IMR-90 (cell line): ENCODE measurements around the gene PRKAR1B. TPM values are rescaled to one million over a fixed set of nuclear protein-coding genes. Genes with fewer than 3 reads are reported as not detected.
A peak's percentile ranks its signal among the peaks of the same experiment; 100 is the strongest.

Experiments used
- ATAC-seq: fragments of 200-7000 bp; cut with Tn5 transposase; 2 replicates; pipeline ENCODE4 v1.9.1; 2020; ENCODE audit warnings: low read depth, mild to moderate bottlenecking, moderate library complexity
- Bru-seq: library from RNA; stranded (reverse); fragments of 400-500 nt; gene quantifications from one replicate; lab custom pipeline; 2021; lab: Mats Ljungman, UMichigan
- BruChase-seq, 2 experiments: library from RNA; stranded (reverse); fragments of 400-500 nt; gene quantifications; one replicate each; lab custom pipeline; 2021; lab: Mats Ljungman, UMichigan
- BruUV-seq: library from RNA; stranded (reverse); fragments of 400-500 nt; replicated peaks from 2 replicates; lab custom pipeline; 2021; lab: Mats Ljungman, UMichigan
- CTCF ChIA-PET: fragments of 300-600 bp; formaldehyde crosslinking; extraction: SDS; loops from one replicate; lab custom pipeline; 2021; ENCODE audit warnings: antibody characterized with exemption; lab: Yijun Ruan, JAX
- POLR2A ChIA-PET: fragments of 300-600 bp; sonication (Branson Sonifier 250); formaldehyde crosslinking; loops from one replicate; lab custom pipeline; 2022; ENCODE audit warnings: antibody characterized with exemption; ENCODE audit not compliant: unreplicated experiment; lab: Charles Lee
- DNase-seq: peaks from one replicate; pipeline ENCODE4 v3.0.0; 2013
- H2AFZ ChIP-seq: replicated peaks from 2 replicates; pipeline ENCODE3; 2013; ENCODE audit warnings: low read length, mild to moderate bottlenecking; ENCODE audit not compliant: poor library complexity
- H2AK5ac ChIP-seq: 2 replicates; pipeline ENCODE4 v1.6.1; 2013; ENCODE audit warnings: low read depth, low read length, inconsistent platforms
- H2AK9ac ChIP-seq: replicated peaks from 2 replicates; pipeline ENCODE3; 2013; ENCODE audit warnings: mild to moderate bottlenecking, low read depth, low read length, moderate library complexity; ENCODE audit not compliant: poor library complexity
- H2BK120ac ChIP-seq: 2 replicates; pipeline ENCODE4 v1.6.1; 2013; ENCODE audit warnings: low read depth, low read length, inconsistent platforms
- H2BK15ac ChIP-seq: 3 replicates; pipeline ENCODE4 v1.6.1; 2013; ENCODE audit warnings: low read depth, low read length, inconsistent platforms
- H2BK20ac ChIP-seq: 2 replicates; pipeline ENCODE4 v1.6.1; 2013; ENCODE audit warnings: low read depth, mild to moderate bottlenecking, inconsistent platforms, low read length, moderate library complexity
- H2BK5ac ChIP-seq: 2 replicates; pipeline ENCODE4 v1.6.1; 2013; ENCODE audit warnings: mild to moderate bottlenecking, low read depth, low read length, inconsistent platforms; ENCODE audit not compliant: poor library complexity, severe bottlenecking
- H3K14ac ChIP-seq: replicated peaks from 2 replicates; pipeline ENCODE4 v1.6.1; 2013; ENCODE audit warnings: low read depth, low read length, inconsistent platforms
- H3K18ac ChIP-seq: 2 replicates; pipeline ENCODE4 v1.6.1; 2013; ENCODE audit warnings: low read depth, low read length, control low read depth
- H3K23ac ChIP-seq: 2 replicates; pipeline ENCODE4 v1.6.1; 2013; ENCODE audit warnings: low read depth, low read length, inconsistent platforms
- H3K27ac ChIP-seq: 2 replicates; pipeline ENCODE4 v1.5.1; 2013; ENCODE audit warnings: mild to moderate bottlenecking, control low read depth, low read length; ENCODE audit not compliant: insufficient read depth
- H3K27me3 ChIP-seq: 2 replicates; pipeline ENCODE4 v1.6.1; 2013; ENCODE audit warnings: low read length; ENCODE audit not compliant: control insufficient read depth, insufficient read depth
- H3K36me3 ChIP-seq: 2 replicates; pipeline ENCODE4 v1.6.1; 2013; ENCODE audit warnings: low read length, mixed read lengths; ENCODE audit not compliant: control insufficient read depth, insufficient read depth
- H3K4ac ChIP-seq: 2 replicates; pipeline ENCODE4 v1.6.1; 2013; ENCODE audit warnings: low read depth, low read length, inconsistent platforms
- H3K4me1 ChIP-seq: 2 replicates; pipeline ENCODE4 v1.6.1; 2013; ENCODE audit warnings: low read length, mixed read lengths; ENCODE audit not compliant: control insufficient read depth, insufficient read depth
- H3K4me2 ChIP-seq: 2 replicates; pipeline ENCODE4 v1.6.1; 2013; ENCODE audit warnings: low read depth, mild to moderate bottlenecking, control low read depth, low read length, moderate library complexity
- H3K4me3 ChIP-seq: 2 replicates; pipeline ENCODE4 v1.5.1; 2013; ENCODE audit warnings: low read depth, mild to moderate bottlenecking, control low read depth, low read length, moderate library complexity; ENCODE audit not compliant: insufficient read depth
- H3K56ac ChIP-seq: 2 replicates; pipeline ENCODE4 v1.6.1; 2013; ENCODE audit warnings: low read length, inconsistent platforms; ENCODE audit not compliant: insufficient read depth; ENCODE audit errors: extremely low read depth
- H3K79me1 ChIP-seq, 2 experiments: 2 replicates each; pipeline ENCODE4 v1.6.1; 2013; ENCODE audit warnings: low read length in 2 of 2, inconsistent platforms in 1 of 2, low read depth in 1 of 2
- H3K9ac ChIP-seq: 2 replicates; pipeline ENCODE4 v1.6.1; 2013; ENCODE audit warnings: low read depth, low read length, control low read depth
- H3K9me1 ChIP-seq: 2 replicates; pipeline ENCODE4 v1.6.1; 2013; ENCODE audit warnings: low read length, inconsistent platforms; ENCODE audit not compliant: insufficient read depth
- H3K9me3 ChIP-seq: 2 replicates; pipeline ENCODE4 v1.6.1; 2013; ENCODE audit warnings: low read length; ENCODE audit not compliant: control insufficient read depth, insufficient read depth
- H4K20me1 ChIP-seq: 2 replicates; pipeline ENCODE4 v1.6.1; 2013; ENCODE audit warnings: low read length, inconsistent platforms; ENCODE audit not compliant: insufficient read depth
- H4K5ac ChIP-seq: 2 replicates; pipeline ENCODE4 v1.6.1; 2013; ENCODE audit warnings: mild to moderate bottlenecking, low read depth, low read length, control low read depth
- H4K8ac ChIP-seq, 2 experiments: 2 replicates each; pipeline ENCODE4 v1.6.1; 2013; ENCODE audit warnings: low read depth in 2 of 2, low read length in 2 of 2, control low read depth in 1 of 2, inconsistent platforms in 1 of 2
- H4K91ac ChIP-seq: 2 replicates; pipeline ENCODE4 v1.6.1; 2013; ENCODE audit warnings: low read depth, low read length, inconsistent platforms; ENCODE audit not compliant: insufficient read depth
- CEBPB ChIP-seq: IDR thresholded peaks from 2 replicates; pipeline ENCODE4 v1.6.1; 2012; ENCODE audit warnings: low read depth, low read length, improper control_type of control experiment
- CHD1 ChIP-seq: IDR thresholded peaks from 2 replicates; pipeline ENCODE4 v1.6.1; 2012; ENCODE audit warnings: low read depth, low read length, improper control_type of control experiment
- MAFK ChIP-seq: IDR thresholded peaks from 2 replicates; pipeline ENCODE4 v1.6.1; 2012; ENCODE audit warnings: low read depth, low read length, improper control_type of control experiment
- MAZ ChIP-seq: IDR thresholded peaks from 2 replicates; pipeline ENCODE4 v1.6.1; 2012; ENCODE audit warnings: low read depth, mild to moderate bottlenecking, low read length, improper control_type of control experiment, moderate library complexity, borderline replicate concordance
- MXI1 ChIP-seq: IDR thresholded peaks from 2 replicates; pipeline ENCODE4 v1.6.1; 2012; ENCODE audit warnings: low read depth, mild to moderate bottlenecking, low read length, moderate library complexity, borderline replicate concordance
- NFE2L2 ChIP-seq: fragments of 150-350 bp; IDR thresholded peaks from 2 replicates; pipeline ENCODE4 v1.6.1; 2016; ENCODE audit warnings: low read depth, mild to moderate bottlenecking, low read length
- RCOR1 ChIP-seq: IDR thresholded peaks from 2 replicates; pipeline ENCODE4 v1.6.1; 2012; ENCODE audit warnings: mild to moderate bottlenecking, low read length, improper control_type of control experiment; ENCODE audit not compliant: insufficient replicate concordance
- SMC3 ChIP-seq: fragments of 150-350 bp; IDR thresholded peaks from 2 replicates; pipeline ENCODE4 v1.6.1; 2016; ENCODE audit warnings: low read depth, mild to moderate bottlenecking, antibody characterized with exemption, low read length, moderate library complexity
- WGBS, 2 experiments: methylation state at CpG; one replicate each; pipeline versions ENCODE4 v1.1.5 to v1.1.7; 2013; ENCODE audit warnings: missing lambda C conversion rate in 2 of 2; ENCODE audit not compliant: insufficient read length in 1 of 2; ENCODE audit errors: extremely low coverage in 2 of 2; 5-methylcytosine and 5-hydroxymethylcytosine counted together
- dilution Hi-C: fragments of 300-500 bp; cut with HindIII; formaldehyde crosslinking; loops from one replicate; pipeline ENCODE4 v1.14.3; 2018; ENCODE audit warnings: low sequenced_read_pairs; ENCODE audit not compliant: unreplicated experiment
- in situ Hi-C: fragments of 300-500 bp; cut with MboI; formaldehyde crosslinking; loops from 3 replicates; pipeline ENCODE4 v1.14.3; 2019; ENCODE audit warnings: low sequenced_read_pairs, inconsistent platforms, mixed read lengths
- intact Hi-C: fragments of 100-400 bp; cut with micrococcal nuclease; formaldehyde crosslinking; loops from 2 replicates; pipeline ENCODE4 v1.10.0; 2022
- long read RNA-seq: library from polyadenylated mRNA; unstranded; transcript quantifications from one replicate; pipeline ENCODE4 v2.0.0, GENCODE V29; 2021; ENCODE audit not compliant: unreplicated experiment
- polyA plus RNA-seq, 3 experiments: library from polyadenylated mRNA; depleted of rRNA; stranded (reverse); fragments of >200 nt; gene quantifications; 2 replicates each; pipeline ENCODE4 v1.2.3, GENCODE V29; 2012; ENCODE audit warnings: low replicate concordance in 1 of 3
- total RNA-seq: library from RNA; depleted of rRNA; stranded (reverse); fragments of >200 nt; gene quantifications from 2 replicates; pipeline ENCODE4 v1.2.3, GENCODE V29; 2012; rRNA removed
- TF ChIP-seq, protein P1 (sequence below): fragments of 150-350 bp; IDR thresholded peaks from 2 replicates; pipeline ENCODE4 v1.6.1; 2017; ENCODE audit warnings: mild to moderate bottlenecking, antibody characterized with exemption, low read length, low read depth

PRKAR1B gene
- total RNA-seq (14.7 and 15.2 TPM in 2 replicates), polyA plus RNA-seq (2012; rRNA removed) (19.8 and 20.2 TPM in 2 replicates), Bru-seq, nascent RNA (percentile 46 among the genes with signal in this experiment), BruChase-seq, experiment 1, labeled RNA remaining after a 6-hour chase (percentile 50 among the genes with signal in this experiment), BruChase-seq, experiment 2, labeled RNA remaining after a 2-hour chase (percentile 48 among the genes with signal in this experiment)
- polyA plus RNA-seq (2012; cell fraction: cytosol; rRNA removed): 12.5 and 20.6 TPM in 2 replicates
- polyA plus RNA-seq (2012; cell fraction: nucleus; rRNA removed; ENCODE audit: low replicate concordance): 21.9 and 29.1 TPM in 2 replicates
- long read RNA-seq, transcript PRKAR1B-211 (11 exons, 2,533 nt): major isoform, 11 of 24 reads
- long read RNA-seq, partial matches to known transcripts: 4 of 24 reads
- long read RNA-seq, other reads (novel, unspliced or antisense): 8 of 24 reads

DNA sequence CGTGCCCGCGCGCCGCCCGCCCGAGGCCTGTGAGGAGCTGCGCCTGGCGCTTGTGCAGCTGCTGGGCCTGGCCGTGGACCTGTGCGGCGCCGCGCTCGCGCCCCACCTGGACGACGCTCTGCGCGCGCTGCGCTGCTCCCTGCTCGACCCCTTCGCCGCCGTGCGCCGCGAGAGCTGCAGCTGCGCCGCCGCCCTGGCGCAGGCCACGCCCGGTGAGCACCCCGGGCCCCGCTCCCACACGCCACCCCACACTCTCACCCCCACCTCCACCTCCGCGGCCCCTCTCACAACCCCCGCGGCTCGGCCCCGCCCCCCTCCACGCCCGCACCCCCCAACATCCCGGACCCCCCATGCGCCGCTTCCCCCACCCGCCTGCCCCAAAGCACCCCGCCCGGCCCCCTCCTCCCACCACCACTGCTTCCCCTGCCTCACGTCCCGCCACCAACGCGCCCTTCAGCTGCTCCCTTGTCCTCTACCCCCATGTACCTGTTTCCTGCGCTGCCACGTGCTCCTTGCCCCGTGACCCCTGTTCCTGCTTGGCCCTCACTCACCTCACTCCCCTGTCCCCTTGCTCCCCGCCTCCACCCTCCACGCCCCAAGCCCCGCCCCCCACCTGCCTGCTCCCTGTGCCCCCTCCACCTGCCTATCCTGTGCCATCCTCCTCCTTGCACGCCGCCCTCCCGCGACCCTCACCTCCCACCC is at the start of gene PRKAR1B:
TSS of gene PRKAR1B (minus strand) at position 178 of the 702 bp plus-strand sequence. CDS start 15,776 bp downstream, outside the sequence.
- ChIA-PET POLR2A (no interaction called here), CTCF (no interaction called here)
- ATAC-seq: peak; percentile 59
- intact Hi-C loops (loop anchor here (5.0 kb wide), 2 partner anchors 210 to 395 kb away; partner anchors contain the start of gene PDGFA), dilution Hi-C loops (no loop called here), in situ Hi-C loops (no loop called here)
- H3K9me1 ChIP-seq: peaks cover 2% of the 10 kb centered on the region; the same call in 1 of the 2 replicates
- no peak within 1 kb of the TSS for H2BK15ac ChIP-seq
- peak within 1 kb of the TSS; percentile 80 to 97 for H4K8ac ChIP-seq
- H3K4me3 ChIP-seq: peak within 1 kb of the TSS; percentile 75
- no peaks in the 10 kb centered on the region for H3K9me3 ChIP-seq
- peaks cover 20 to 60% of the 10 kb centered on the region in 2 experiments for H3K79me1 ChIP-seq
- WGBS, 2 experiments: 1% methylated on average over 18 of the region's 66 CpGs; no CpG with 5 or more reads in 1 of the 2 experiments
- peak within 1 kb of the TSS; percentile 91 for H3K4ac ChIP-seq
- no TSS peak for BruUV-seq
- peaks cover 17% of the 10 kb centered on the region for H3K4me1 ChIP-seq
- TF ChIP-seq MAZ (no peak), MAFK (no peak), RCOR1 (no peak), CEBPB (no peak), SMC3 (no peak), MXI1 (no peak), NFE2L2 (no peak), CHD1 (no peak)
- TF ChIP-seq, protein P1, sequence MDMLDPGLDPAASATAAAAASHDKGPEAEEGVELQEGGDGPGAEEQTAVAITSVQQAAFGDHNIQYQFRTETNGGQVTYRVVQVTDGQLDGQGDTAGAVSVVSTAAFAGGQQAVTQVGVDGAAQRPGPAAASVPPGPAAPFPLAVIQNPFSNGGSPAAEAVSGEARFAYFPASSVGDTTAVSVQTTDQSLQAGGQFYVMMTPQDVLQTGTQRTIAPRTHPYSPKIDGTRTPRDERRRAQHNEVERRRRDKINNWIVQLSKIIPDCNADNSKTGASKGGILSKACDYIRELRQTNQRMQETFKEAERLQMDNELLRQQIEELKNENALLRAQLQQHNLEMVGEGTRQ: no peak
- peaks cover 20% of the 10 kb centered on the region for H3K36me3 ChIP-seq
- H4K91ac ChIP-seq: peak within 1 kb of the TSS; percentile 66
- peak within 1 kb of the TSS; percentile 90 for H4K5ac ChIP-seq
- H2AK9ac ChIP-seq: peak within 1 kb of the TSS; percentile 92
- H3K9ac ChIP-seq: peak within 1 kb of the TSS; percentile 91
- H3K23ac ChIP-seq: peak within 1 kb of the TSS; percentile 80; the same call in 1 of the 2 replicates
- peak within 1 kb of the TSS; percentile 96 for H3K4me2 ChIP-seq
- peak within 1 kb of the TSS; percentile 68 for H3K27ac ChIP-seq
- H2BK120ac ChIP-seq: peak within 1 kb of the TSS; percentile 14; the same call in 1 of the 2 replicates
- no peak for DNase-seq
- peak within 1 kb of the TSS; percentile 94 for H2AK5ac ChIP-seq
- no peak within 1 kb of the TSS for H3K18ac ChIP-seq
- peaks cover 3% of the 10 kb centered on the region for H4K20me1 ChIP-seq
- H2BK5ac ChIP-seq: peak within 1 kb of the TSS; percentile 64
- no peaks in the 10 kb centered on the region for H3K27me3 ChIP-seq
- H3K14ac ChIP-seq: peak within 1 kb of the TSS; percentile 64
- no peak within 1 kb of the TSS for H3K56ac ChIP-seq
- no peak within 1 kb of the TSS for H2BK20ac ChIP-seq
- peak within 1 kb of the TSS; percentile 96 for H2AFZ ChIP-seq
